ENCODE data around the gene CENPT. TPM values are rescaled to one million over a fixed set of nuclear protein-coding genes. Genes with fewer than 3 reads are reported as not detected.
A peak's percentile ranks its signal among the peaks of the same experiment; 100 is the strongest.

Gene CENPT
- total and polyA plus RNA-seq, 2 of the 13 experiments (the other 11 are each of a cell fraction or from before 2014, with no cell fraction given) = 40.9 to 43.3 TPM

- TF ChIP-seq TBX3 (IDR thresholded peaks at IDR 0.05; ENCODE audit: borderline replicate concordance) = no peak
- TF ChIP-seq ZNF782 (CRISPR knock-in tag; IDR thresholded peaks at IDR 0.05; ENCODE audit: borderline replicate concordance) = peak; percentile 93
- no peak; the same call in 1 of the 2 replicates for TF ChIP-seq ZNF331 (CRISPR knock-in tag; IDR thresholded peaks at IDR 0.05)
- TF ChIP-seq ZNF687 (CRISPR knock-in tag; IDR thresholded peaks at IDR 0.05) = peak; percentile 86
- TF ChIP-seq ZNF292 (CRISPR knock-in tag; IDR thresholded peaks at IDR 0.05; ENCODE audit: borderline replicate concordance, low read depth) = no peak
- TF ChIP-seq TCF7L2 (IDR thresholded peaks at IDR 0.05; ENCODE audit: low read depth, low read length) = no peak
- TF ChIP-seq ZNF841 (CRISPR knock-in tag; IDR thresholded peaks at IDR 0.05; ENCODE audit: borderline replicate concordance) = no peak
- no peak; the same call in 1 of the 2 replicates for TF ChIP-seq ZFP62 (CRISPR knock-in tag; IDR thresholded peaks at IDR 0.05)
- no peak for TF ChIP-seq HNRNPUL1 (IDR thresholded peaks at IDR 0.05; ENCODE audit: low read depth, low read length)
- TF ChIP-seq JUN (CRISPR knock-in tag; IDR thresholded peaks at IDR 0.05) = no peak
- peak; percentile 69 for TF ChIP-seq MAX (IDR thresholded peaks at IDR 0.05)
- TF ChIP-seq ZHX1 (CRISPR knock-in tag; IDR thresholded peaks at IDR 0.05; ENCODE audit: low read depth) = peak; percentile 64
- TF ChIP-seq FOXA1 (IDR thresholded peaks at IDR 0.05) = no peak
- TF ChIP-seq FOXA1 (CRISPR knock-in tag; IDR thresholded peaks at IDR 0.05) = no peak; the same call in 1 of the 2 replicates
- TF ChIP-seq SKI (IDR thresholded peaks at IDR 0.05; ENCODE audit: partially characterized antibody) = peak; percentile 6
- peak; percentile 78; the same call in 1 of the 2 replicates for TF ChIP-seq REXO4 (CRISPR knock-in tag; IDR thresholded peaks at IDR 0.05; ENCODE audit: borderline replicate concordance)
- TF ChIP-seq HIVEP1 (CRISPR knock-in tag; IDR thresholded peaks at IDR 0.05) = peak; percentile 88
- peak; percentile 63 for TF ChIP-seq ZNF691 (CRISPR knock-in tag; IDR thresholded peaks at IDR 0.05; ENCODE audit: borderline replicate concordance, low read depth)
- TF ChIP-seq ZNF740 (CRISPR knock-in tag; IDR thresholded peaks at IDR 0.05) = no peak
- no peak for TF ChIP-seq WIZ (CRISPR knock-in tag; IDR thresholded peaks at IDR 0.05)
- TF ChIP-seq SP1 (IDR thresholded peaks at IDR 0.05) = no peak
- TF ChIP-seq SP1 (CRISPR knock-in tag; IDR thresholded peaks at IDR 0.05) = peak; percentile 96
These were observed 45.6 kb upstream of the CENPT start, which contains the start of gene PSKH1 (continued) for GRCh38 chr16:67892899-67893742.
